CD4-positive, alpha-beta T cell treated with Interleukin-10 for 1 hour (primary cell): Measurements from ENCODE around the gene FFAR3.

Experiments used
- DNase-seq: peaks from one replicate; pipeline ENCODE4 v3.0.0-alpha.2; 2020

FFAR3 gene

GRCh38 chr19:35357867-35358573 lies at the start of gene FFAR3:
Gene FFAR3 (plus strand): TSS chr19:35358460. CDS start chr19:35358891, 431 bp downstream.
- DNase-seq = peak; percentile 10

- no peak for DNase-seq
These were observed 49.4 kb upstream of the FFAR3 start for GRCh38 chr19:35308910-35309309.

GRCh38 chr19:35309481-35310279 lies 48.6 kb upstream of the FFAR3 start:
- DNase-seq = no peak

GRCh38 chr19:35310331-35310730 lies 47.9 kb upstream of the FFAR3 start:
- DNase-seq = no peak

- DNase-seq = no peak
These were observed 47.3 kb upstream of the FFAR3 start for GRCh38 chr19:35310811-35311465.

GRCh38 chr19:35311901-35312665 lies 46.2 kb upstream of the FFAR3 start:
- no peak for DNase-seq

GRCh38 chr19:35313587-35313986 lies 44.7 kb upstream of the FFAR3 start:
- DNase-seq = no peak

GRCh38 chr19:35314031-35314430 lies 44.2 kb upstream of the FFAR3 start:
- no peak for DNase-seq

- DNase-seq = no peak
These were observed 43.3 kb upstream of the FFAR3 start for GRCh38 chr19:35314858-35315470.

GRCh38 chr19:35315883-35316282 lies 42.4 kb upstream of the FFAR3 start:
- no peak for DNase-seq

- no peak for DNase-seq
These were observed 41.7 kb upstream of the FFAR3 start for GRCh38 chr19:35316560-35316959.

GRCh38 chr19:35317464-35318043 lies 40.7 kb upstream of the FFAR3 start:
- no peak for DNase-seq

GRCh38 chr19:35318679-35319448 lies 39.4 kb upstream of the FFAR3 start:
- DNase-seq = no peak

GRCh38 chr19:35320065-35320713 lies 38.1 kb upstream of the FFAR3 start:
- DNase-seq = no peak

- DNase-seq = no peak
These were observed 37.0 kb upstream of the FFAR3 start for GRCh38 chr19:35321291-35321690.

GRCh38 chr19:35322014-35322413 lies 36.2 kb upstream of the FFAR3 start:
- no peak for DNase-seq

- DNase-seq = no peak
These were observed 30.6 kb upstream of the FFAR3 start for GRCh38 chr19:35327642-35328041.

- no peak for DNase-seq
These were observed 29.4 kb upstream of the FFAR3 start, which contains the start of gene CD22 for GRCh38 chr19:35328851-35329285. Gene CD22 (plus strand): TSS chr19:35329187. CDS start chr19:35332041, 2,854 bp downstream.

GRCh38 chr19:35329323-35329722 lies 28.9 kb upstream of the FFAR3 start:
- DNase-seq = no peak

GRCh38 chr19:35330475-35330874 lies 27.8 kb upstream of the FFAR3 start:
- no peak for DNase-seq
